H1 (cell line): ENCODE results near the gene ZSCAN18. TPM values are rescaled to one million over a fixed set of nuclear protein-coding genes. Genes with fewer than 3 reads are reported as not detected.

Experiments
- CEBPB ChIP-seq: IDR thresholded peaks from 2 replicates; pipeline ENCODE4 v1.6.1; 2012; ENCODE audit warnings: low read depth, low read length
- CHD1 ChIP-seq: IDR thresholded peaks from 2 replicates; pipeline ENCODE4 v1.6.1; 2012; ENCODE audit warnings: low read depth, low read length, improper control_type of control experiment
- CTBP2 ChIP-seq: IDR thresholded peaks from 2 replicates; pipeline ENCODE4 v1.7.0; 2011; ENCODE audit warnings: borderline replicate concordance, mild to moderate bottlenecking, moderate library complexity, mixed read lengths, low read length; ENCODE audit not compliant: insufficient read depth, insufficient read length
- EGR1 ChIP-seq: IDR thresholded peaks from 2 replicates; pipeline ENCODE4 v1.6.1; 2011; ENCODE audit warnings: low read depth, low read length, borderline replicate concordance
- GABPA ChIP-seq: IDR thresholded peaks from 2 replicates; pipeline ENCODE4 v1.6.1; 2011; ENCODE audit warnings: mild to moderate bottlenecking, low read length, moderate library complexity, borderline replicate concordance; ENCODE audit not compliant: insufficient read depth
- HDAC2 ChIP-seq, 2 experiments: fragments of 300-600 bp in 1 of 2; sonication (generic) in 1 of 2; IDR thresholded peaks; 2 replicates each; pipeline ENCODE4 v1.6.1; 2011 to 2012; ENCODE audit warnings: low read depth in 2 of 2, low read length in 2 of 2, mild to moderate bottlenecking in 2 of 2, moderate library complexity in 2 of 2, borderline replicate concordance in 1 of 2, inconsistent platforms in 1 of 2
- HDAC6 ChIP-seq: IDR thresholded peaks from one replicate; pipeline ENCODE4 v1.7.1; 2012; ENCODE audit warnings: low read depth, mild to moderate bottlenecking, inconsistent platforms, low read length, moderate library complexity
- JUND ChIP-seq: IDR thresholded peaks from 2 replicates; pipeline ENCODE4 v1.6.1; 2011; ENCODE audit warnings: mild to moderate bottlenecking, improper control_type of control experiment, low read length
- KDM1A ChIP-seq: fragments of 200-600, 300-600 bp; sonication (generic); IDR thresholded peaks from 2 replicates; pipeline ENCODE4 v1.7.1; 2016; ENCODE audit warnings: mild to moderate bottlenecking, low read length, borderline replicate concordance
- KDM5A ChIP-seq: fragments of 200-600 bp; IDR thresholded peaks from 2 replicates; pipeline ENCODE4 v1.7.1; 2012; ENCODE audit warnings: mild to moderate bottlenecking, low read length, inconsistent platforms, mixed read lengths
- NANOG ChIP-seq: IDR thresholded peaks from 2 replicates; pipeline ENCODE4 v1.6.1; 2011; ENCODE audit warnings: low read length, low read depth, mild to moderate bottlenecking, inconsistent platforms; ENCODE audit not compliant: insufficient read depth, poor library complexity, severe bottlenecking
- RAD21 ChIP-seq, 2 experiments: IDR thresholded peaks in 1 of 2; conservative IDR thresholded peaks in 1 of 2; 2 replicates each; pipeline ENCODE4 v1.6.1; 2011; ENCODE audit warnings: low read depth in 2 of 2, low read length in 2 of 2, improper control_type of control experiment in 1 of 2, inconsistent platforms in 1 of 2, mild to moderate bottlenecking in 1 of 2, moderate library complexity in 1 of 2
- SIN3A ChIP-seq, 2 experiments: IDR thresholded peaks in 1 of 2; conservative IDR thresholded peaks in 1 of 2; 2 replicates each; pipeline ENCODE4 v1.6.1; 2011 to 2012; ENCODE audit warnings: low read length in 2 of 2, improper control_type of control experiment in 1 of 2, low read depth in 1 of 2, mild to moderate bottlenecking in 1 of 2
- TEAD4 ChIP-seq: IDR thresholded peaks from 2 replicates; pipeline ENCODE4 v1.6.1; 2012; ENCODE audit warnings: low read depth, low read length, inconsistent platforms, mixed read lengths
- ZNF274 ChIP-seq: IDR thresholded peaks from 2 replicates; pipeline ENCODE4 v1.7.0; 2012; ENCODE audit warnings: low read length, borderline replicate concordance; ENCODE audit errors: extremely low read depth
- polyA plus RNA-seq, 7 experiments: library from polyadenylated mRNA; depleted of rRNA in 3 of 7; stranded (reverse) in 5 of 7; unstranded in 2 of 7; fragments of >200 nt in 5 of 7; fragments of 200-250 nt in 2 of 7; gene quantifications; 1 replicate in 5 of 7; 2 replicates in 1 of 7; 4 replicates in 1 of 7; pipeline versions ENCODE4 v1.2.1 to v1.2.3, GENCODE V29; 2011 to 2013; ENCODE audit warnings: missing spikeins in 2 of 7, mixed read lengths in 2 of 7
- total RNA-seq: library from RNA; stranded (reverse); fragmentation: NEBNext Ultra II Directional; extraction: Animal tissue kit (Norgen Biotek cat#: 25700); gene quantifications from 2 replicates; pipeline ENCODE4 v1.2.1, GENCODE V29; 2021

Gene ZSCAN18
- total and polyA plus RNA-seq, 2 of the 8 experiments (the other 6 are each of a cell fraction or from before 2014, with no cell fraction given), result 37.0 to 41.4 TPM

- TF ChIP-seq NANOG (no peak), SIN3A (conservative IDR thresholded peaks at IDR 0.05 in 1 of 2, IDR thresholded peaks at IDR 0.05 in 1 of 2; ENCODE audit: low read depth in 1 of 2, low read length in 2 of 2) (no peak), RAD21 (IDR thresholded peaks at IDR 0.05 in 1 of 2, conservative IDR thresholded peaks at IDR 0.05 in 1 of 2; ENCODE audit: low read depth in 2 of 2, low read length in 2 of 2) (no peak; a peak in 1 of 4 replicates), EGR1 (peak; percentile 53), ZNF274 (no peak), KDM1A (no peak; the same call in 1 of the 2 replicates), GABPA (no peak), TEAD4 (no peak), CTBP2 (no peak), CHD1 (peak; percentile 37; the same call in 1 of the 2 replicates), HDAC6 (no peak), KDM5A (no peak), CEBPB (no peak), HDAC2 (IDR thresholded peaks at IDR 0.05; ENCODE audit: borderline replicate concordance in 1 of 2, low read depth in 2 of 2, low read length in 2 of 2) (0 out of 4 replicates have a peak, but pooled peaks of 1 of the 2 experiments have one; percentile 26), JUND (0 out of 2 replicates have a peak, but pooled peaks have one; percentile 32)
These were observed at the start of gene ZSCAN18 (continued) for GRCh38 chr19:58097781-58098681.
